ENCODE results near the gene UBE2V1. TPM values are rescaled to one million over a fixed set of nuclear protein-coding genes. Genes with fewer than 3 reads are reported as not detected.

Gene UBE2V1
- total RNA-seq, 1 experiment from 2014 or later, result 203 TPM

DNA sequence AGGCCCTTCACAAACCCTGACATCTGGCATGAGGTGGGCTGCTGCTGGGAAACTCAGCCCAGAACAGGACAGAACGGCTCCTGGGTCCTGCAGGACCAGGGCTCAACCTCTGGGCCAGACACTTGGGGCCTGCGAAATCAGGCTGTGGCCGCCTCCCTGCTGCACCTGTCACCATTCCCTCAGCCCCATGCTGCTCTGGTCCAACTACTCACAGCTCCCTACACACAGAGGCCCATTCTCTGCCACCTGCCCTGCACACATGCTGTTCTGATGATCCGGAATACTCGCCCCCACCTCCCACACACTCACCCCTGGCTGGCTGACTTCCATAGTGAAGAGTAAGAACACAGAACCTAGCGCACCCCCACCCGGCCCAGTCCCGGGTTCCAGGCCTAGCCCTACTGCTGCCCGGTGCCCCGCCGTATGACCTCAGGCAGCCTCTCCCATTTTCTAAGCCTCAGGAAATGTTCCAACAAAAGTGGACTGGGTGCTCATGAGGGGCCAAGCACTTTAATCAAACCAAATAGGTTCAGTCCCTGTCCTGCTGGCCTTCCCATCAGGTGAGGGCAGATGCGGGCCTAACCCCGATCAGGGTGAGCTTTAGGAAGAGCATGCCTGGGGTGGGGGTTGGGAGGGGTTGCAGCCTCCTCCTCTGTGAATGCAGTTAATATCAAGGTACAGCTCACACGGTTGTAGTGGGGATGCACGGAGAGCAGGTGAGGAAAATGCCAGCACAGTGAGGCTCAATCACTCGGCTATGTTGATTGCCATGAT lies 36.7 kb upstream of the UBE2V1 start:
- no peak overlapping the region for H3K4me3 ChIP-seq (ENCODE audit: low read depth, low read length, poor library complexity, severe bottlenecking)
- no peak overlapping the region for H3K27ac ChIP-seq (ENCODE audit: low read depth, low read length, poor library complexity, severe bottlenecking)
- TF ChIP-seq EZH2 (IDR thresholded peaks at IDR 0.05; ENCODE audit: borderline replicate concordance, low read depth, low read length, poor library complexity, severe bottlenecking), result no peak
- TF ChIP-seq, protein P1, sequence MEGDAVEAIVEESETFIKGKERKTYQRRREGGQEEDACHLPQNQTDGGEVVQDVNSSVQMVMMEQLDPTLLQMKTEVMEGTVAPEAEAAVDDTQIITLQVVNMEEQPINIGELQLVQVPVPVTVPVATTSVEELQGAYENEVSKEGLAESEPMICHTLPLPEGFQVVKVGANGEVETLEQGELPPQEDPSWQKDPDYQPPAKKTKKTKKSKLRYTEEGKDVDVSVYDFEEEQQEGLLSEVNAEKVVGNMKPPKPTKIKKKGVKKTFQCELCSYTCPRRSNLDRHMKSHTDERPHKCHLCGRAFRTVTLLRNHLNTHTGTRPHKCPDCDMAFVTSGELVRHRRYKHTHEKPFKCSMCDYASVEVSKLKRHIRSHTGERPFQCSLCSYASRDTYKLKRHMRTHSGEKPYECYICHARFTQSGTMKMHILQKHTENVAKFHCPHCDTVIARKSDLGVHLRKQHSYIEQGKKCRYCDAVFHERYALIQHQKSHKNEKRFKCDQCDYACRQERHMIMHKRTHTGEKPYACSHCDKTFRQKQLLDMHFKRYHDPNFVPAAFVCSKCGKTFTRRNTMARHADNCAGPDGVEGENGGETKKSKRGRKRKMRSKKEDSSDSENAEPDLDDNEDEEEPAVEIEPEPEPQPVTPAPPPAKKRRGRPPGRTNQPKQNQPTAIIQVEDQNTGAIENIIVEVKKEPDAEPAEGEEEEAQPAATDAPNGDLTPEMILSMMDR (conservative IDR thresholded peaks at IDR 0.05; ENCODE audit: low read depth, low read length), result no peak
- no peak for DNase-seq (ENCODE audit: low spot score)
- peaks cover 25% of the 10 kb centered on the region for H3K4me1 ChIP-seq (ENCODE audit: insufficient read depth, low read length, poor library complexity, severe bottlenecking)
- POLR2A ChIA-PET (ENCODE audit: low non-redundant PET), result interaction anchor here (0.6 kb wide), 1 partner anchor 415 kb away, joined by 4 read pairs; no protein-coding TSS in a partner anchor
- intact Hi-C loops (cut with micrococcal nuclease; ENCODE audit: unreplicated experiment), result no loop called here
- no peaks in the 10 kb centered on the region for H3K9me3 ChIP-seq (ENCODE audit: low read depth, low read length, poor library complexity, severe bottlenecking)
- H3K27me3 ChIP-seq (replicated peaks; ENCODE audit: insufficient read depth, low read depth, low read length, poor library complexity), result no peaks in the 10 kb centered on the region
- BruUV-seq (replicated peaks), result no TSS peak
- CTCF ChIA-PET, result interaction anchor here (0.6 kb wide), 1 partner anchor 170 kb away, joined by 3 read pairs; no protein-coding TSS in a partner anchor
- H3K36me3 ChIP-seq (ENCODE audit: insufficient read depth, low read length, poor library complexity, severe bottlenecking), result peaks cover 5% of the 10 kb centered on the region

GRCh38 chr20:50146732-50147662 lies 34.0 kb upstream of the UBE2V1 start:
- no peaks in the 10 kb centered on the region for H3K27me3 ChIP-seq (replicated peaks; ENCODE audit: insufficient read depth, low read depth, low read length, poor library complexity)
- BruUV-seq (replicated peaks), result no TSS peak
- ChIA-PET CTCF (no interaction called here), POLR2A (ENCODE audit: low non-redundant PET) (interaction anchor here (0.5 kb wide), 1 partner anchor 12 kb away, joined by 5 read pairs; no protein-coding TSS in a partner anchor)
- peak; percentile 29 for DNase-seq (ENCODE audit: low spot score)
- peaks cover 16% of the 10 kb centered on the region for H3K36me3 ChIP-seq (ENCODE audit: insufficient read depth, low read length, poor library complexity, severe bottlenecking)
- intact Hi-C loops (cut with micrococcal nuclease; ENCODE audit: unreplicated experiment), result no loop called here
- peak overlapping the region; percentile 72 for H3K27ac ChIP-seq (ENCODE audit: low read depth, low read length, poor library complexity, severe bottlenecking)
- H3K4me3 ChIP-seq (ENCODE audit: low read depth, low read length, poor library complexity, severe bottlenecking), result no peak overlapping the region
- TF ChIP-seq, protein P1 (conservative IDR thresholded peaks at IDR 0.05; ENCODE audit: low read depth, low read length), result no peak
- TF ChIP-seq EZH2 (IDR thresholded peaks at IDR 0.05; ENCODE audit: borderline replicate concordance, low read depth, low read length, poor library complexity, severe bottlenecking), result no peak
- H3K4me1 ChIP-seq (ENCODE audit: insufficient read depth, low read length, poor library complexity, severe bottlenecking), result peaks cover 13% of the 10 kb centered on the region
- no peaks in the 10 kb centered on the region for H3K9me3 ChIP-seq (ENCODE audit: low read depth, low read length, poor library complexity, severe bottlenecking)

GRCh38 chr20:50146214-50146613 lies 33.3 kb upstream of the UBE2V1 start:
- DNase-seq (ENCODE audit: low spot score), result no peak
- Histone ChIP-seq H3K27me3 (replicated peaks; ENCODE audit: insufficient read depth, low read depth, low read length, poor library complexity) (no peaks in the 10 kb centered on the region), H3K36me3 (ENCODE audit: insufficient read depth, low read length, poor library complexity, severe bottlenecking) (peaks cover 22% of the 10 kb centered on the region), H3K4me1 (ENCODE audit: insufficient read depth, low read length, poor library complexity, severe bottlenecking) (peaks cover 9% of the 10 kb centered on the region), H3K4me3 (ENCODE audit: low read depth, low read length, poor library complexity, severe bottlenecking) (no peak overlapping the region), H3K9me3 (ENCODE audit: low read depth, low read length, poor library complexity, severe bottlenecking) (no peaks in the 10 kb centered on the region), H3K27ac (ENCODE audit: low read depth, low read length, poor library complexity, severe bottlenecking) (no peak overlapping the region)
- POLR2A ChIA-PET (ENCODE audit: low non-redundant PET), result no interaction called here
- CTCF ChIA-PET, result no interaction called here
- TF ChIP-seq, protein P1 (conservative IDR thresholded peaks at IDR 0.05; ENCODE audit: low read depth, low read length), result no peak
- no peak for TF ChIP-seq EZH2 (IDR thresholded peaks at IDR 0.05; ENCODE audit: borderline replicate concordance, low read depth, low read length, poor library complexity, severe bottlenecking)
- BruUV-seq (replicated peaks), result no TSS peak
- intact Hi-C loops (cut with micrococcal nuclease; ENCODE audit: unreplicated experiment), result no loop called here
